ENCODE data around the gene RMND1. TPM values are rescaled to one million over a fixed set of nuclear protein-coding genes. Genes with fewer than 3 reads are reported as not detected.

RMND1 gene
- total RNA-seq, 2 experiments from 2014 or later, result 6.5 to 7.5 TPM

- DNase-seq, result no peak
- Mint-ChIP-seq H3K4me1 (ENCODE audit: low read depth) (peaks cover 84% of the 10 kb centered on the region), H3K27me3 (no peaks in the 10 kb centered on the region), H3K4me3 (peak overlapping the region; percentile 16), H3K36me3 (ENCODE audit: low read depth) (peaks cover 12% of the 10 kb centered on the region), H3K27ac (peak overlapping the region; percentile 70), H3K9me3 (no peaks in the 10 kb centered on the region)
- no peak overlapping the region for H3K27ac ChIP-seq (ENCODE audit: low read depth in 1 of 2, low read length in 2 of 2)
- no peak for ATAC-seq (ENCODE audit: poor library complexity)
- no peak for TF ChIP-seq CTCF (IDR thresholded peaks at IDR 0.05)
- ChIA-PET CTCF (interaction anchor here (1.3 kb wide), 1 partner anchor 53 kb away, joined by 5 read pairs; no protein-coding TSS in a partner anchor), POLR2A (interaction anchor here (8.6 kb wide), 1 partner anchor 13 kb away, joined by 102 read pairs; the partner anchor contains the start of gene ZBTB2)
- peaks cover 69% of the 10 kb centered on the region for H3K4me1 ChIP-seq (ENCODE audit: insufficient read depth, low read length)
- intact Hi-C loops (cut with DNase I, micrococcal nuclease), result no loop called here
- H3K4me3 ChIP-seq (ENCODE audit: low read length), result no peak overlapping the region
- no peaks in the 10 kb centered on the region for H3K27me3 ChIP-seq (ENCODE audit: control insufficient read depth in 1 of 2, insufficient read depth in 2 of 2, low read length in 2 of 2)
- no peaks in the 10 kb centered on the region for H3K9me3 ChIP-seq (ENCODE audit: control insufficient read depth in 1 of 2, insufficient read depth in 1 of 2, low read length in 2 of 2)
- H3K36me3 ChIP-seq (ENCODE audit: insufficient read depth, low read length), result peaks cover 6% of the 10 kb centered on the region
Measured at GRCh38 chr6:151377095-151377494, 74.8 kb downstream of the RMND1 start.

- POLR2A ChIA-PET, result interaction anchor here (8.6 kb wide), 1 partner anchor 13 kb away, joined by 102 read pairs; the partner anchor contains the start of gene ZBTB2
- H3K27ac Mint-ChIP-seq, result peak overlapping the region; percentile 70
- peak in 1 of 14 experiments; percentile 42 for DNase-seq
- H3K4me1 Mint-ChIP-seq (ENCODE audit: low read depth), result peaks cover 86% of the 10 kb centered on the region
- no peaks in the 10 kb centered on the region for H3K27me3 Mint-ChIP-seq
- intact Hi-C loops (cut with DNase I, micrococcal nuclease), result no loop called here
- TF ChIP-seq CTCF (IDR thresholded peaks at IDR 0.05), result no peak
- H3K9me3 ChIP-seq (ENCODE audit: control insufficient read depth in 1 of 2, insufficient read depth in 1 of 2, low read length in 2 of 2), result no peaks in the 10 kb centered on the region
- H3K27ac ChIP-seq (ENCODE audit: low read depth in 1 of 2, low read length in 2 of 2), result no peak overlapping the region
- ATAC-seq (ENCODE audit: poor library complexity), result no peak
- H3K4me1 ChIP-seq (ENCODE audit: insufficient read depth, low read length), result peaks cover 73% of the 10 kb centered on the region
- no peaks in the 10 kb centered on the region for H3K9me3 Mint-ChIP-seq
- H3K4me3 Mint-ChIP-seq, result peak overlapping the region; percentile 70
- H3K36me3 ChIP-seq (ENCODE audit: insufficient read depth, low read length), result peaks cover 13% of the 10 kb centered on the region
- H3K4me3 ChIP-seq (ENCODE audit: low read length), result no peak overlapping the region
- H3K36me3 Mint-ChIP-seq (ENCODE audit: low read depth), result peaks cover 19% of the 10 kb centered on the region
- CTCF ChIA-PET, result no interaction called here
- H3K27me3 ChIP-seq (ENCODE audit: control insufficient read depth in 1 of 2, insufficient read depth in 2 of 2, low read length in 2 of 2), result no peaks in the 10 kb centered on the region
Measured at GRCh38 chr6:151376440-151376839, 75.5 kb downstream of the RMND1 start.

- Mint-ChIP-seq H3K27me3 (no peaks in the 10 kb centered on the region), H3K4me1 (ENCODE audit: low read depth) (peaks cover 86% of the 10 kb centered on the region), H3K36me3 (ENCODE audit: low read depth) (peaks cover 25% of the 10 kb centered on the region), H3K4me3 (peak overlapping the region; percentile 57), H3K9me3 (no peaks in the 10 kb centered on the region), H3K27ac (peak overlapping the region; percentile 70)
- no peaks in the 10 kb centered on the region for H3K9me3 ChIP-seq (ENCODE audit: control insufficient read depth in 1 of 2, insufficient read depth in 1 of 2, low read length in 2 of 2)
- CTCF ChIA-PET, result interaction anchor here (2.5 kb wide), 1 partner anchor 30 kb away, joined by 6 read pairs; no protein-coding TSS in a partner anchor
- H3K36me3 ChIP-seq (ENCODE audit: insufficient read depth, low read length), result peaks cover 19% of the 10 kb centered on the region
- no peak overlapping the region for H3K27ac ChIP-seq (ENCODE audit: low read depth in 1 of 2, low read length in 2 of 2)
- POLR2A ChIA-PET, result interaction anchor here (8.6 kb wide), 1 partner anchor 14 kb away, joined by 102 read pairs; the partner anchor contains the start of gene ZBTB2
- intact Hi-C loops (cut with DNase I, micrococcal nuclease), result no loop called here
- peaks cover 68% of the 10 kb centered on the region for H3K4me1 ChIP-seq (ENCODE audit: insufficient read depth, low read length)
- H3K4me3 ChIP-seq (ENCODE audit: low read length), result no peak overlapping the region
- H3K27me3 ChIP-seq (ENCODE audit: control insufficient read depth in 1 of 2, insufficient read depth in 2 of 2, low read length in 2 of 2), result no peaks in the 10 kb centered on the region
- no peak for ATAC-seq (ENCODE audit: poor library complexity)
- no peak for DNase-seq
- no peak for TF ChIP-seq CTCF (IDR thresholded peaks at IDR 0.05)
Measured at GRCh38 chr6:151375833-151376232, 76.1 kb downstream of the RMND1 start.
